B cell (primary cell): ENCODE data around the gene CCDC85B. TPM values are rescaled to one million over a fixed set of nuclear protein-coding genes. Genes with fewer than 3 reads are reported as not detected.
A peak's percentile ranks its signal among the peaks of the same experiment; 100 is the strongest.

Source experiments
- ATAC-seq: fragments of 200-7000 bp; cut with Tn5 transposase; one replicate; pipeline ENCODE4 v1.10.0; 2021; ENCODE audit warnings: low read depth, mild to moderate bottlenecking, moderate number of reproducible peaks, moderate library complexity
- CTCF ChIA-PET: fragments of 350-600 bp; sonication (Branson Sonifier 250); formaldehyde crosslinking; loops from one replicate; lab custom pipeline; 2021; ENCODE audit warnings: antibody characterized with exemption, inconsistent platforms; lab: Charles Lee
- POLR2A ChIA-PET: fragments of 350-600 bp; sonication (Branson Sonifier 250); formaldehyde crosslinking; loops from one replicate; lab custom pipeline; 2021; ENCODE audit warnings: antibody characterized with exemption; lab: Charles Lee
- DNase-seq: peaks from one replicate; pipeline ENCODE4 v3.0.0; 2013
- H2AFZ ChIP-seq: 2 replicates; pipeline ENCODE4 v1.6.1; 2012; ENCODE audit warnings: mild to moderate bottlenecking, low read depth, low read length; ENCODE audit not compliant: insufficient read depth, poor library complexity, severe bottlenecking
- H3K27ac ChIP-seq, 2 donors: 1 replicate in 1 of 2; 2 replicates in 1 of 2; pipeline ENCODE4 v1.5.1; 2012 to 2013; ENCODE audit warnings: low read length in 2 of 2, mild to moderate bottlenecking in 2 of 2, moderate library complexity in 1 of 2
- H3K27me3 ChIP-seq, 4 experiments: fragments of 200-600 bp in 1 of 4; sonication (generic) in 1 of 4; replicated peaks in 1 of 4; 1 replicate in 2 of 4; 2 replicates in 2 of 4; pipeline versions ENCODE4 v1.6.1 to v1.7.0; 2013 to 2016; ENCODE audit warnings: low read length in 3 of 4, mild to moderate bottlenecking in 2 of 4, mixed read lengths in 1 of 4, moderate library complexity in 1 of 4; ENCODE audit not compliant: insufficient read depth in 4 of 4, control insufficient read depth in 3 of 4; ENCODE audit errors: control extremely low read depth in 1 of 4
- H3K36me3 ChIP-seq, 2 experiments: replicated peaks in 1 of 2; 1 replicate in 1 of 2; 2 replicates in 1 of 2; pipeline versions ENCODE4 v1.6.1 to v1.7.1; 2013; ENCODE audit warnings: low read length in 1 of 2; ENCODE audit not compliant: insufficient read depth in 2 of 2, control insufficient read depth in 1 of 2; ENCODE audit errors: control extremely low read depth in 1 of 2, extremely low read depth in 1 of 2
- H3K4me1 ChIP-seq, 2 donors: fragments of 200-600 bp in 1 of 2; sonication (generic) in 1 of 2; 1 replicate in 1 of 2; 2 replicates in 1 of 2; pipeline versions ENCODE4 v1.5.1 to v1.6.1; 2013 to 2017; ENCODE audit warnings: low read length in 2 of 2; ENCODE audit not compliant: control insufficient read depth in 2 of 2, insufficient read depth in 2 of 2
- H3K4me2 ChIP-seq: replicated peaks from 2 replicates; pipeline ENCODE3; 2012; ENCODE audit warnings: mild to moderate bottlenecking, low read depth, low read length; ENCODE audit not compliant: poor library complexity, severe bottlenecking
- H3K4me3 ChIP-seq, 5 experiments: fragments of 200-600 bp in 1 of 5; sonication (generic) in 1 of 5; 1 replicate in 3 of 5; 2 replicates in 2 of 5; pipeline versions ENCODE4 v1.5.1 to v1.7.0; 2011 to 2016; ENCODE audit warnings: low read length in 4 of 5, mild to moderate bottlenecking in 4 of 5, low read depth in 2 of 5, control low read depth in 1 of 5, moderate library complexity in 1 of 5; ENCODE audit not compliant: insufficient read depth in 1 of 5; ENCODE audit errors: control extremely low read depth in 1 of 5, extremely low read depth in 1 of 5
- H3K79me2 ChIP-seq: fragments of 200-600 bp; sonication (generic); one replicate; pipeline ENCODE4 v1.6.0; 2016; ENCODE audit warnings: low read length; ENCODE audit not compliant: control insufficient read depth, insufficient read depth
- H3K9ac ChIP-seq: fragments of 200-600 bp; sonication (generic); 2 replicates; pipeline ENCODE4 v1.6.1; 2017; ENCODE audit warnings: mild to moderate bottlenecking, low read length, moderate library complexity
- H3K9me3 ChIP-seq, 3 donors: one replicate each; pipeline versions ENCODE4 v1.6.1 to v1.7.1; 2013; ENCODE audit warnings: low read length in 2 of 3; ENCODE audit not compliant: control insufficient read depth in 2 of 3, insufficient read depth in 1 of 3; ENCODE audit errors: control extremely low read depth in 1 of 3
- H4K20me1 ChIP-seq: 2 replicates; pipeline ENCODE4 v1.6.0; 2012; ENCODE audit warnings: mild to moderate bottlenecking, low read length; ENCODE audit not compliant: insufficient read depth, control insufficient read depth, poor library complexity, severe bottlenecking
- H3K27ac Mint-ChIP-seq: one replicate; pipeline ENCODE4 v1.8.0; 2021; ENCODE audit warnings: mixed read lengths
- H3K27me3 Mint-ChIP-seq: one replicate; pipeline ENCODE4 v1.8.0; 2021; ENCODE audit warnings: mixed read lengths
- H3K4me1 Mint-ChIP-seq: one replicate; pipeline ENCODE4 v1.8.0; 2021; ENCODE audit warnings: mixed read lengths
- H3K4me3 Mint-ChIP-seq: one replicate; pipeline ENCODE4 v1.8.0; 2021; ENCODE audit warnings: mixed read lengths
- H3K9me3 Mint-ChIP-seq: one replicate; pipeline ENCODE4 v1.8.0; 2022; ENCODE audit warnings: mixed read lengths; ENCODE audit not compliant: insufficient read depth
- CTCF ChIP-seq: fragments of 200-600 bp; IDR thresholded peaks from one replicate; pipeline ENCODE4 v1.8.0; 2022; ENCODE audit warnings: antibody characterized with exemption, mild to moderate bottlenecking
- EZH2 ChIP-seq: IDR thresholded peaks from 2 replicates; pipeline ENCODE4 v1.6.1; 2012; ENCODE audit warnings: borderline replicate concordance, low read depth, mild to moderate bottlenecking, moderate library complexity, low read length; ENCODE audit not compliant: insufficient read depth, poor library complexity, severe bottlenecking
- WGBS: methylation state at CpG from one replicate; pipeline ENCODE4 v1.1.5; 2013; ENCODE audit warnings: missing lambda C conversion rate; ENCODE audit not compliant: insufficient coverage; 5-methylcytosine and 5-hydroxymethylcytosine counted together
- intact Hi-C: fragments of 100-400 bp; cut with micrococcal nuclease; formaldehyde crosslinking; loops from one replicate; pipeline ENCODE4 v1.10.0; 2022
- polyA plus RNA-seq: library from polyadenylated mRNA; depleted of rRNA; stranded (reverse); fragments of >200 nt; gene quantifications from 2 replicates; pipeline ENCODE4 v1.2.3, GENCODE V29; 2012
- total RNA-seq, 2 donors: library from RNA; stranded (reverse); fragments of 120-200 nt in 1 of 2; gene quantifications; 1 replicate in 1 of 2; 2 replicates in 1 of 2; pipeline versions ENCODE4 v1.2.3 to v1.2.4, GENCODE V29; 2013 to 2022

The CCDC85B gene
- total and polyA plus RNA-seq, 2 donors (not counting 1 experiment from before 2014, with no cell fraction given), result 18.2 to 39.5 TPM

- no peak for TF ChIP-seq CTCF
- no peak for TF ChIP-seq EZH2
- POLR2A ChIA-PET, result interaction anchor here (0.8 to 4.8 kb wide), 16 partner anchors 10 to 742 kb away, joined by 3 to 65 read pairs (median 9); partner anchors contain the start of genes BANF1, C11orf68, CCDC85B and EIF1AD
- Mint-ChIP-seq H3K9me3 (no peaks in the 10 kb centered on the region), H3K4me1 (peaks cover 42% of the 10 kb centered on the region), H3K27ac (peak overlapping the region; percentile 98), H3K27me3 (no peaks in the 10 kb centered on the region), H3K4me3 (peak overlapping the region; percentile 92)
- peak overlapping the region; percentile 81 to 98 (median 95) for H3K4me3 ChIP-seq
- peak overlapping the region; percentile 94 for H3K4me2 ChIP-seq
- peaks cover 0 to 53% of the 10 kb centered on the region in 2 experiments for H3K36me3 ChIP-seq
- peak overlapping the region; percentile 77 to 89 for H3K27ac ChIP-seq
- no peaks in the 10 kb centered on the region for H3K9me3 ChIP-seq
- WGBS, result under 1% methylated on average over 16 of the region's 16 CpGs
- intact Hi-C loops, result loop anchor here (1.0 to 5.0 kb wide), 11 partner anchors 13 to 407 kb away; partner anchors contain the start of genes AP5B1, BANF1, C11orf68 and DRAP1
- H3K79me2 ChIP-seq, result peaks cover 57% of the 10 kb centered on the region
- DNase-seq (no peak), ATAC-seq (no peak)
- peak overlapping the region; percentile 79 for H3K9ac ChIP-seq
- H3K4me1 ChIP-seq, result peaks cover 27 to 52% of the 10 kb centered on the region in 2 donors
- peak overlapping the region; percentile 85 for H2AFZ ChIP-seq
- CTCF ChIA-PET, result interaction anchor here (0.5 to 8.6 kb wide), 34 partner anchors 9 to 528 kb away, joined by 3 to 244 read pairs (median 4); partner anchors contain the start of genes AP5B1, BANF1, C11orf68 and CCDC85B
- no peaks in the 10 kb centered on the region for H3K27me3 ChIP-seq
- H4K20me1 ChIP-seq, result peaks cover 61% of the 10 kb centered on the region
Observed at GRCh38 chr11:65859812-65860277, 30.6 kb upstream of the CCDC85B start.
